CMK (cell line): ENCODE results near the gene SBF2.
A peak's percentile ranks its signal among the peaks of the same experiment; 100 is the strongest.
"Not testable (repeated sequence)": the region's sequence is repeated elsewhere in the genome, so short reads cannot be mapped to it uniquely, and the experiment has no call there.

Source experiments
- DNase-seq: peaks from one replicate; pipeline ENCODE4 v3.0.0-alpha.2; 2010; ENCODE audit warnings: low read depth

Gene SBF2

DNA sequence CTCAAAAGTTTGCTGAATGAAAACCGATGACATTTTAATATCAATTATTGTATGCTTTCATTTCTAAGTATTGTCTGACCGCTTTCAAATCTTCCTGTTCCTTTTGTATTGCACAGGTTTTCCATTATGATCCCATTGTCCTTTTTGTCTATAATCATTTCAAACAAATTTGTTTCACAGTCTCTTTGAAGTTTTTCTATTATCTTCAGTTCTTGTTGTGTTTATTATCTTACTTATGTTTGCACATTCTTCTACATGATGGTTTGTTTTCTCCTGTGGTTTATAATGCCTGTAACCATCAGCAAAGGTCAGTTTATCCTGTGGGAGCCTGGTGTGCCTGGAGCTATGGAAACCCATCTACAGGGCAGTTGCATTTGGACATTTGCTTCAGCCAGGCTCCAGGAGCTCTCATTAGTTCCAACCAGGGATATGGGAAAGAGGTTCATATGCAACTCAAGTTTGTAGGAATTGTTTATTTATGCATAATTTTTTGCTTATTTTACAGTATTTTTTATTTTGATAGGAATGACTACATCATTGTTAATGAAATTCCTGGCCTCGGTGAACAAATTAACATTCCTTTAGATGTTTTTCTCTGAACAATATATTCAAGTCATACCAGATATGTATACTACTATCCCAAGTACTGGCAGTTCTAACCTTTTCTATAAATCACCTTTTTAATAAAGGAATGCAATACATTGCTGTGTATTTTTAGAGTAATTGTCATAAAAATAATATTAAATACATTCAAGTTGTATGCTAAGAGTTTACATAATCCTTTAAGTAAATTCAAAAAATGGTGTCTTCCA is 179.2 kb downstream of the SBF2 start:
- DNase-seq: no peak

DNA sequence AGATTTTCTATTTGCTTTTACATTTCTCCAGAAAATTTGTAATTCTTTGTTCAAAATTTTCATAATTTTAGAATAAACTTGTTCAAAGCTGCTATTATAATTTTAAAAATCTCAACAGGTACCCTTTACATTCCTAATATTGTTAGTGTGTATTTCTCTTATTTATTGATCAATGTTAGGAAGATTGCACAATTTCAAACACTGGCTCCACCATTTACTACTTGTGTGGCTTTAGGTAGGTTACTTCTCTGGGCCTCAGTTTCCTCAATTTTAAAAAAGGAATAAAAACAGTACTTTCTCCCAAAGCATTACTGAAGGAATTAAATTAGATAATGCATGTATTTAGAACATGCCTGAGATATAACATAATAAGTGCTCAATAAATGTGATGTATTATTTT is 180.2 kb downstream of the SBF2 start:
- DNase-seq: no peak

DNA sequence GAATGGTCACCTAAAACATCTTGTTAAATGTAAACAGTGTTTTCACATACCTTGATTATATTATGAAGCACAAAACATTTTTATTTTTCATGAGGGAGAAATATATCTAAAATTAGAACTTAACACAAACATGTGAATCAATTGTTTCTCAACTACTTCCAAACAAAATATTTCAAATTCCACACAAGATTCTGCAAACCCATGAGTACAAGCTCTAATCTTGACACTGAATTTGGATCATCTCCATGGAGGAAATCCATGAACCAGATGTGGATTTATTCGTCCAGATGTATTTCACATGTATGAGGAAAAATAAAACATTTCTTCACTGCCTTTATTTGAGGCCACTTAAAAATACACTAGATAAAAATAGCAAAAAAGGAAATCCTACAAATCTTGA is 184.2 kb downstream of the SBF2 start:
- no peak for DNase-seq

DNA sequence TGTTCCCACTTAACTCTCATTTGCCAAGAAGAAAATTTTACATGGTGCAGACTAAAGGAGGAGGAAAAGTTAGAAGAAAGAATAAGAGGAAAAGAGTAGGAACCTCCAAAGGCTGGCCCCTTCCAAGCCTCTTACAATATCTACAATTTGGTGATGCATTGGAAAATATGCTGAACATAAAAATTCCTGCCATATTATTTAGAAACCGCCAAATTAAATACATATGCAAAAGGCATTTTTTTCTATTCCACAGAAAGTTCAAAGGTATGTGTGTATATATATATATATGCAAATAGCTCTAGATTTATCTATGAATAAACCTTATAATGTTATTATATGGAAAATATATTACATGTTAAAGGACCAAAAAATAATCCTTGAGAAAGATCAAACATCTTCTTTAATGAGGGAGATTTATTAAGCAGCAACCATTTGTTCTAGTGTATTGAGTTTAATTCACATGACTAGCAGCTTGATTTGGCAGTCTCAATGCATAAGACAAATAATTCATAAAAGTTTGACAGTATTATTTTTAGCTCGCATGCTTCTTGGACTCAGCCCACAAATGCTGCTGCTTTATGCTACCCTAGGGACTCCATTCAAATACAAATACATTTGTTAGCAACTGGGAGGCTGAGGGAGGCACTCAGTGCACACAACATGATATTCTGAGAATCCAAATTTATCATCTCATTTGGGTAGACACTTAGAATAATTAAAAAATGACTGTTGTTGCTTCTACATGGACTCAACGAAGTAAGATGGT is 184.9 kb downstream of the SBF2 start:
- DNase-seq: no peak

DNA sequence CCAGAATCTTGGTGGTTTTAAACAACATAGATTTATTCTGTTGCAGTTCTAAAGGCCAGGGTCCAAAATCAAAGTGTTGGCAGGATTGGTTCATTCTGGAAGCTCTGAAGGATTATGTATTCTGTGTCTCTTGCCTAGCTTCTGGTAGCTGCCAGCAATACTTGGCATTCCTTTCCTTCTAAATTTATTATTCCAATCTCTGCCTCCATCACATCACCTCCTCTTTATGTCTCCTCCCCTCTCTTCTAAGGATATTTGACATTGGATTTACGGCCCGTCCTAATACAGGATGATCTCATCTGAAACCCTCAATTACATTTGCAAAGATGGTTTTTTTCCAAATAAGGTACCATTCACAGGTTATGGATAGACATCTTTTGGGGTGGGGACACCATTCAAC is 186.5 kb downstream of the SBF2 start:
- no peak for DNase-seq

DNA sequence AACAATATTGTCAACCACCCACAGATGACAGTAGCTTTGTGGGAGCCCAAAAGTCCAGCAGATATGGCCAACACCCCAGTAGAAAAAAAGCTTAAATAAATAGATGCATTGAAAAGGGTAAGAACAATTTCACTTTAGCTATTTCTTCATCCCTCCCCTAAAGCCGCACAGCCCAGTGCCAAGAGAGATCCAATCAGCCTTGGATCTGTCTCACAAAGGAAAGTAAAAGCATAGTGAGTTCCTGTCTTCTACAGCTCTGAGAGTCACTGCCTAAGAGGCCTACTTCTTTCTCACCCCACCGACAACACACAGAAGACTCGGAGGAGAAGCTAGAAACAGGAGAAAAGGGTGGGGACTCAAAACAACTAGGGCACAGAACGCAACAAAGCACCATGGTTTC is 196.4 kb downstream of the SBF2 start:
- DNase-seq: no peak

DNA sequence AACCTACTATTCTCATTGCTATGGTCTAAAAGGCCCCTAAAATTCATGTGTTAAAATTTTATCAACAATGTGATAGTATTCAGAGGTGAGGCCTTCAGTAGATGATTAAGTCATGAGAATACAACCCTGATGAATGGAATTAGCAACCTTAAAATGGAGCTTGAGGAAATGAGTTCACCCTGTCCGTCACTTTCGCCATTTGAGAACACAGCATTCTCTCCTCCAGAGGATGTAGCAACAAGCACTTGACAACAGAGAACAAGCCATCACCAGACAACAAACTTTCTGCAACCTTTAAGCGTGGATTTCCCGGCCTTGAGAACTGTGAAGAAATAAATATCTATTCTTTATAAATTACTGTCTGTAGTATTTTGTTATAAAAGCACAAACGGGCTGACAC is 197.0 kb downstream of the SBF2 start:
- no peak for DNase-seq

DNA sequence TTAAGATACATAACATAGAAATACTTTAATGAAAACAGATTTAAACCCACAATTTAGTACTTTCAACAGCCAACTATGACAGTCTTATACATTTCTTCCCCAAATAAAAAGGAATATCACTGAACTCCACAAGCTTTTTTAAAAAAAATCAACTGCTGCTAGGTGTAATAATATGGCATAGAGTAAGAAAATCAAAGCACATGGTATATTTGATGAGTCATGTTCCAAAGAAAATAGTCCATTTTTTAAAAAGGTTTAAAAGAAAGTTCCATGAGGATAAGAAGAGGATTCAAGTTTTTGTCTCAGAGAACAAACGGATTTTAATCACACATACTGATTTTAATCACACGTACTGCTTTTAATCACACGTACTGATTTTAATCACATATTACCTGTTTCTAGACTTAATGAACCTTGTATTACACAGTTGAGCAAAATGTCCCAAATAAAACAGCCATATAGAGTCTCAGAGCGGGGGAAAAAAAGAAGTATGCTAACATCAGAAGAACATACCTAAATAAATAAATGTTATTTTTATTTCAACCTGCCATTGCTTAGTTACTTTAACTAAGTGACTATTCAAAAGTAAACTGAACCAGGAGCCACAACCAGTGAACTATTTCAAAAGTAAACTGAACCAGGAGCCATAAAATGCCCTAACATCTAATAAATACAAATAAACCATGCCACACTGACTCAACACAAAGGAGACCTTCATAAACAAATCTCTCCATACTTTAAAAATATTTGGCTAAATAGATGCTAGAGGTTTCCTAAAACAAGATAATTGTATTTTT is 198.4 kb downstream of the SBF2 start:
- no peak for DNase-seq

DNA sequence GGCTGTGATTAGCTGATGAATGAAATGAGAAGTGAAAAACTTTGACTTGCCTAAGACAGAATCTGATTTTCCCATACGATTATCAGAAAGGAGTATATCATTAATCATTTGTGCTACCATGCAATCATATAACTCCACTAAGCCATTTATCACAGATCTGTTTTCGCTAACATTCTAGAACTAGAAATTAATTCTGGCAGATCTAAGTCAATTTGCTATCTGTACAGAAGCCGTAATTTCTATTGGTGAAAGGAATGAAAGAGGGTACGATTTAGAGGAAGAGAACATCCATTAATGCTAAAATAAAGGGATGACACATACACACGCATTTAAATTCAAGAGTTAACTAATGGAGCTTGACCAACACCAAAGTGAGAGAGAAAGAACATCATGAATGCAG is 201.6 kb downstream of the SBF2 start:
- no peak for DNase-seq

DNA sequence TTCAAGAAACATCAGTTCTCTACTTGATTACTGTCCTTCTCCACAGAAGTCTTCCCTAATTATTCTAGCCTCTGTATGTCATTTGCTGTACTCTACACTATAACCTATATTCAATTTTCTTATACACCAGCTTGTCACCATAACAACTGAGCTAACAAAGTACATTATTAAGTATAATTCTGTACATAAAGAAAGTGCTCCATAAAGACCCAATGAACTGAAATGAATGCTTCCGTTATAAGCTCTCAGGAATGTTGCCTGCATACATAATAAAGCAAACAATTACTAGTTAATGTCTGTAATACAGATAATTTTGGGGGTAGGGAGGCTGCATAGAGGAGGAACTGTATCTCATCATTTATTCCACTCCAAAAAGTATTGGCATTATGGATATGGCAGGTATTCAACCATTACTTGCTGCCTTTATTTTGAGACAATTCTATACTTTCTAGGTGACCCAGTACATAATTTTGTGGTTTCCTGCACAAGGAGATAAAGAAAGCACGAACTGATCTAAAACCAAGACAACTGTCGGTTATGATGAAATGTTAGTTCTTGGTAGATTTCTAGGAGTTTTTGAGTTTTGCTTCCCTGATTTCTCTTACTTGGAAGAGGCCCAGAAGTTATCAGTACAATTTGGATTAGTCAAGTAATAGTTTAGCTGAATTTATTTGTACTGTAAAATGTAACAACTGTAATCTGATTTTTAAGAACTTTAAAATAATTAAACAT is 202.5 kb downstream of the SBF2 start:
- DNase-seq: no peak

DNA sequence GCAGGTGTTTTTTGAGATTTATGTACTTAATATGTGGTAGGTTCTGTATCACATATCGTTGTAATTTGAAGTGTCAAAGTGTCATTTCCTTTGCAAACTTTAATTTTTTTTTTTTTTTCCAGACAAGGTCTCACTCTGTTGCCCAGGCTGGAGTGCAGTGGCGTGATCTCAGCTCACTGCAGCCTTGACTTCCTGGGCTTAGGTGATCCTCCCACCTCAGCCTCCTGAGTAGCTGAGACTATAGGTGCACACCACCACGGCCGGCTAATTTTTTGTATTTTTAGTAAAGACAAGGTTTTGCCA is 206.1 kb downstream of the SBF2 start:
- DNase-seq: not testable (repeated sequence)

DNA sequence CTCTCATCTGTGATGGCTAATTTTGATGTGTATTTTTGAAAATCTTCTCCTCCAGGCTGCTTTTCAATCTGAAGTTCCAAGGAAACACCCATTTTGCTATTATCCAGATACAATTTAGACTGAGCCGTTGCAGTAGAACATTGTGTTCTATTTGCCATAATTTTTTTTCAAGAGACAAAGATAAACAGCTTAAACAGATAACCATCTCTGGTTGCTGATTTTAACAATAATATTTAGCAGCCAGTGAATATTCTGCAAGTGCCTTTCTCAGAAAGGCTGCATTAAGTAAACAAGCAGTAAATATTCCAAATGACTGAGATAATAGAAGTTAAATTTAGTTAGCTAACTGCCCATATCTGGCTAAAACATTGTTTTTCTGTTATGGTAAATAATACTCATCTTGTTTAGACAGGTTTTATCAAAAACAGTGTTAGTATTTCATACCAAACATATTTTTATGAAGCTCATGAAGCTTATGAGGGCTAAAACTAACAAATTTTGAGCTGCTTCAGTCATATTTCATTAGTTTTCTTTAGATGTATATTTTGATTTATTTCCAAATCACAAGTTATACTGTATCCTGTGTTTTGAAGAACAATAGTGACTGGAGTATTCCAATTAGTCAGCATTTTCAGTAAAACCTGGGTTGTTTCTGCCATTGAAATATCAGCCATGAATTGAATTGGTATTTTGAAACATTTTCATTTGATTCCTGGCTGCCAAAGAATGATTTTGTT is 206.7 kb downstream of the SBF2 start:
- no peak for DNase-seq

DNA sequence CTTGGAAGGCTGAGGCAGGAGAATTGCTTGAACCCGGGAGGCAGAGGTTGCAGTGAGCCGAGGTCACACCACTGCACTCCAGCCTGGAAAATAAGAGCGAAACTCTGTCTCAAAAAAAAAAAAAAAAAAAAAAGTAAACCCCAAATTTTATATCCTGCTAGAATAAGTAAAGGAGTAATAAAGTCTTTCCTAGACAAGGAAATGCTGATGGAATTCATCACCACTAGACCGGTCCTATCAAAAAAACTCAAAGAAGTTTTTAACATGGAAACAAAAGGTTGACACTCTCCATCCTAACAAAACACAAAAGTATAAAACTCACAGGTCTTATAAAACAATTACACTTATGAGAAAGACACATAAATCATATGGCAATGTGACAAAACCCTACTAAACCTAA is 213.9 kb downstream of the SBF2 start:
- DNase-seq: no peak

DNA sequence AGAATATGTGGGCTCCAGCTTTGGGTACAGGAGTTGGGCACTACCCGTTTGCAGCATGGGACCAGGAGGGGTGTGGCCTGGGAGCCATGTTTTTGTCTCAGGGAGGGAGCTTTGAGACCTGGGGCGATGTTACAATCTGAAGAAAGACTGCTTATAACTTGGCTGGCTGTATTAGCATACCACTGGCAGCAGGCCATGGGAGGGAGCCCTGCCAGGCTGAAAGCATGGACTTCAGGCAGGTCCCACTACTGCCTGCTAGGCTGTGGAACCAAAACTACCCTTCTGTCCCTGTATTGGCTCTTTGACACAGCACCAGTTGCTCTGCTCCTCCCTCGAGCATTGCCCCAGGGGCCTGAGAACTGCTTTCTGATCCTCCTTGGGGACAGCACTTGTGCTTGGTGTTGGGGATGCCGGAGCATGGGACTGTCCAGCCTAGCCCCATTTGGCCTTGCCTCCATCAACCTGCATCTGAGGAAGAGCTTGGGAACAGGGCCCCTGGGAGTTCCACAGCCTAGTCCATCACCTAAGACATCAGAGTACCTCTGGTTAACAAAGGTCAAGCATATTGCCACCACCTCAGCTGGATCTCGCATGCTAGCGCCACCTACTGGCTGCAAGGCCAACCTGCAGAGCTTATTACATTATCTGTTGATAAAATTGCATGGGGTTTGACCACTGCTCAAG is 217.4 kb downstream of the SBF2 start:
- peak; percentile 38 for DNase-seq

DNA sequence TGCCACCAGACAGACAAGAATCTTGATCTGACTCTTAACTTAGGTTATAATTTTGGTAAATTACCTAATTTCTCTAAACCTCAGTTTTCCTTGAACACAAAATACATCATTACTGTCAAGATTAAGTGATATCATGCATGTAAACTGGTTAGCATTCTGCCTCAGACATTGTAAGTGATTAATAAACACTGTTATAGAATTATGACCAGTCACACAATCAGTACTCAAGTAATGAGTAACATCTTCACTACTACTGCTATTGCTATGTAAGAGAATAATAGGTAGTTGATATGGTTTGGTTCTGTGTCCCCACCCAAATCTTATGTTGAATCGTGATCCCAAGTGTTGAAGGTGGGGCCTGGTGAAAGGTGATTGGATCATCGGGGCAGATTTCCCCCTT is 218.9 kb downstream of the SBF2 start:
- DNase-seq: no peak

DNA sequence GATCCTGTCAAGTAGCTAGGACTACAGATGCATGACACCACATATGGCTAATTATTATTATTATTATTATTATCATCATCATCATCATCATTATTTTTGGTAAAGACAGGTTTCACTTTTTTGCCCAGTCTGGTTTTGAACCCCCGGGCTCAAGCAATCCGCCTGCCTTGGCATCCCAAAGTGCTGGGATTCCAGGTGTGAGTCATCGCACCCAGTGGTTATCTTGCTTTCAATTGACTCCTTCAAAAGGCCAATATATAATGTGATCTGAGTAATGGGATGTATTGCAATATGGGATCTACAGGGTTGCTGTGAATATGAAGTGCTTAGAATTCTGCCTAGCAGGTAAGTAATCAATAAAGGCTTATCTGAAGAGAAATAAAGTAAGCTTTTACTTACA is 221.2 kb downstream of the SBF2 start:
- DNase-seq: no peak

DNA sequence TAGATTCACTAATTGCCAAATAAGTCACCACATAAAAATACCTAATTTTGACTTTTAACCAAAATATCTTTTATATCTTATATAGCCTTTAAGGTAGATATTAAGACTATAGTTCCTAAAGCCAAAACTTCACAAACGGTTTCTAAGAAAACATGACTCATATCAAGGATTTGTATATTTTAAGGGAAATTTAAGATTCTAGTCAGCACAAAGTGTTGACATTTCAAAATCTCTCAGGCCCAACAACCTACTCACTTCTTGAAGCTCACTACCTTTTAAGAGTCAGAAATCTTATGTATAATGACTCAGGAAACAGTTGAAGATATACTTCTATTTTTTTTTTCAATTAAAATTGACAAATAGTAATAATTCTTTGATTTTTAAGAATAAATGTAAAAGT is 221.9 kb downstream of the SBF2 start:
- no peak for DNase-seq

DNA sequence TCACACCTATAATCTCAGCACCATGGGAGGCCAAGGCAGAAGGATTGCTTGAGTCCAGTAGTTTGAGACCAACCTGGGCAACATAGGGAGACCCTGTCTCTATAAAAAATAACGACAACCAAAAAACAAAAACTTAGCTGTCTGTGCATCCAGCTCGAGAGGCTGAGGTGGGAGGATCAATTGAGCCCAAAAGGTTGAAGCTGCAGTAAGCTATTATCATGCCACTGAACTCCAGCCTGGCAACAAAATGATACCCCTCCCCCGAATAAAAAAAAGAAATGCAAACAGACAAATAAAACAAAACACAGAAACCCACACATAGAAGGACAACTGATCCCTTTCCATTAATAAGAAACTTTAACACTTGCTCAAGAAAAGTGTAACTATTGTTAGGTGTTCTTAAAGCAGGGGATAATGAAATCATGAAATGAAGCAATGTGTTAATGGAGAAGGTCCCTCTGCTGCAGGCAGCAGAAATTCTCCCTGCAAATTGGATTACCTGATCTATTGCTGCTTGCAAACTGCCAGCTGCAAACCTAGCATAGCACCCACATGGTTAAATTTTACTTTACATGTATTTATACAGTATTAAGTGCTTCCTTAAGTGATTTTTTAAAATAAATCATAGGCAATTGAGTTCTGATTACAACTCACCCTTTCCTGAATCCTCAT is 226.3 kb downstream of the SBF2 start:
- no peak for DNase-seq

DNA sequence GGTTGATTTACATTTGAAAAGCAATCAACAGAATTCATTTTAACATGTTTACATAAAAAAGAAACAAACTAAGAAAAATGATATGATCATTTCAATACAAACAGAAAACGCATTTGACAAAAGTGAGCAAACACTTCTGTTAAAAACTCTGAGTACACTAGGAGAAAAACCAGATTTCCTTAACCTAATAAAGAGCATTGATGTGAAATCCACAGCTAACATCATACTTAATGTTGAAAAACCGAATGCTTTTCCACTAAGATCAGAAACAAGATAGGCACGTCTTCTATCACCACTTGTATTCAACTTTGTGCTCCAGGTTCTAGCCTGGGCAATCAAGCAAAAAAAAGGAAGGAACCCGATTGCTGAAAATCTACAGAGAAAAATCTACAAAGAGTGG is 227.6 kb downstream of the SBF2 start:
- no peak for DNase-seq

DNA sequence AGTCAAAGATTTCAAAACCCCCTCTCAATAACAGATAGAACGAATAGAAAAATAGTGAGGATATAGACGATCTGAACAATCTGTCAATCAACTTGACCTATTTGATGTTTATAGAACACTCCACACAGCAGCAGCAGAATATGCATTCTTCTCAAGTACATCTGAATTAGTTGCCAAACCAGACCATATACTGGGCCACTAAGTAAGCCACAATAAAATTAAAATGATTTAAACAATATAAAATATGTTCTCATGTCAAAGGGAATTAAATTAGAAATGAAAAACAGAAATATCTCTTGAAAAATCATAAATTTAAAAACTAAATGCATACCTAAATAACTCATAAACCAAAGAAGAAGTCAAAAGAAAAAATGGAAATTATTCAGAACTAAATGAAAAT is 229.2 kb downstream of the SBF2 start:
- DNase-seq: no peak

DNA sequence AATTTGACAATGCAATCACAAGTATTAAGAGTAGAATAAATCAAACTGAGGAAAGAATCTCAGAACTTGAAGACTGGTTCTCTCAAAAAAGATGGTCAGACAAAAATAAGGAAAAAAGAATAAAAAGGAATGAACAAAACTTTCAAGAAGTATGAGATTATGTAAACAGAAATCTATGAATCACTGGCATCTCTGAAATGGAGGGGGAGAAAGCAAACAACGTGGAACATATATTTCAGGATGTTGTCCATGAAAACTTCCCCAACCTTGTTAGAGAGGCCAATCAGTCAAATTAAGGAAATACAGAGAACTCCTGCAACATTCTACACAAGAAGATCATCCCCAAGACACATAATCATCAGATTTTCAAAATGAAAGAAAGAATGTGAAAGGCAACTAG is 235.7 kb downstream of the SBF2 start:
- no peak for DNase-seq
